ENCODE results near the gene DNAJC21.

Gene DNAJC21

GRCh38 chr5:34898258-34898895, 31.0 kb upstream of the DNAJC21 start:
- no peak overlapping the region for H3K4me2 ChIP-seq (ENCODE audit: low read depth, low read length, poor library complexity, severe bottlenecking)
- H2AFZ ChIP-seq (ENCODE audit: low read length), result no peak overlapping the region
- no peak overlapping the region for H3K9ac ChIP-seq (ENCODE audit: low read depth, low read length, poor library complexity, severe bottlenecking)
- H3K36me3 ChIP-seq (ENCODE audit: insufficient read depth, low read length), result no peaks in the 10 kb centered on the region
- no peaks in the 10 kb centered on the region for H3K9me3 ChIP-seq (ENCODE audit: insufficient read depth, low read depth, low read length)
- H3K9me2 ChIP-seq (replicated peaks; ENCODE audit: low read depth, low read length), result no peaks in the 10 kb centered on the region
- TF ChIP-seq, protein P1, sequence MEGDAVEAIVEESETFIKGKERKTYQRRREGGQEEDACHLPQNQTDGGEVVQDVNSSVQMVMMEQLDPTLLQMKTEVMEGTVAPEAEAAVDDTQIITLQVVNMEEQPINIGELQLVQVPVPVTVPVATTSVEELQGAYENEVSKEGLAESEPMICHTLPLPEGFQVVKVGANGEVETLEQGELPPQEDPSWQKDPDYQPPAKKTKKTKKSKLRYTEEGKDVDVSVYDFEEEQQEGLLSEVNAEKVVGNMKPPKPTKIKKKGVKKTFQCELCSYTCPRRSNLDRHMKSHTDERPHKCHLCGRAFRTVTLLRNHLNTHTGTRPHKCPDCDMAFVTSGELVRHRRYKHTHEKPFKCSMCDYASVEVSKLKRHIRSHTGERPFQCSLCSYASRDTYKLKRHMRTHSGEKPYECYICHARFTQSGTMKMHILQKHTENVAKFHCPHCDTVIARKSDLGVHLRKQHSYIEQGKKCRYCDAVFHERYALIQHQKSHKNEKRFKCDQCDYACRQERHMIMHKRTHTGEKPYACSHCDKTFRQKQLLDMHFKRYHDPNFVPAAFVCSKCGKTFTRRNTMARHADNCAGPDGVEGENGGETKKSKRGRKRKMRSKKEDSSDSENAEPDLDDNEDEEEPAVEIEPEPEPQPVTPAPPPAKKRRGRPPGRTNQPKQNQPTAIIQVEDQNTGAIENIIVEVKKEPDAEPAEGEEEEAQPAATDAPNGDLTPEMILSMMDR (conservative IDR thresholded peaks at IDR 0.05; ENCODE audit: low read length), result peak; percentile 96
- TF ChIP-seq EZH2phosphoT487 (IDR thresholded peaks at IDR 0.05; ENCODE audit: borderline replicate concordance), result no peak
- H3F3A ChIP-seq (ENCODE audit: low read depth), result no peaks in the 10 kb centered on the region
- H3K79me2 ChIP-seq (ENCODE audit: insufficient read depth, low read length), result no peaks in the 10 kb centered on the region
- H4K20me1 ChIP-seq (ENCODE audit: insufficient read depth, low read length, poor library complexity, severe bottlenecking), result no peaks in the 10 kb centered on the region
- peaks cover 3% of the 10 kb centered on the region for H3K4me1 ChIP-seq (ENCODE audit: insufficient read depth, low read length, poor library complexity, severe bottlenecking)
- H3K4me3 ChIP-seq (ENCODE audit: low read length, poor library complexity, severe bottlenecking), result no peak overlapping the region
- H3K27me3 ChIP-seq (ENCODE audit: insufficient read depth, low read length, poor library complexity, severe bottlenecking), result no peaks in the 10 kb centered on the region

GRCh38 chr5:34899066-34899465, 30.3 kb upstream of the DNAJC21 start:
- Histone ChIP-seq H3K36me3 (ENCODE audit: insufficient read depth, low read length) (no peaks in the 10 kb centered on the region), H3K4me2 (ENCODE audit: low read depth, low read length, poor library complexity, severe bottlenecking) (no peak overlapping the region), H4K20me1 (ENCODE audit: insufficient read depth, low read length, poor library complexity, severe bottlenecking) (no peaks in the 10 kb centered on the region), H3F3A (ENCODE audit: low read depth) (no peaks in the 10 kb centered on the region), H3K9ac (ENCODE audit: low read depth, low read length, poor library complexity, severe bottlenecking) (no peak overlapping the region), H3K4me1 (ENCODE audit: insufficient read depth, low read length, poor library complexity, severe bottlenecking) (peaks cover 3% of the 10 kb centered on the region), H3K27me3 (ENCODE audit: insufficient read depth, low read length, poor library complexity, severe bottlenecking) (no peaks in the 10 kb centered on the region), H3K79me2 (ENCODE audit: insufficient read depth, low read length) (no peaks in the 10 kb centered on the region), H2AFZ (ENCODE audit: low read length) (no peak overlapping the region), H3K4me3 (ENCODE audit: low read length, poor library complexity, severe bottlenecking) (no peak overlapping the region), H3K9me2 (replicated peaks; ENCODE audit: low read depth, low read length) (no peaks in the 10 kb centered on the region), H3K9me3 (ENCODE audit: insufficient read depth, low read depth, low read length) (no peaks in the 10 kb centered on the region)
- no peak for TF ChIP-seq EZH2phosphoT487 (IDR thresholded peaks at IDR 0.05; ENCODE audit: borderline replicate concordance)
- TF ChIP-seq, protein P1 (conservative IDR thresholded peaks at IDR 0.05; ENCODE audit: low read length), result no peak

GRCh38 chr5:34900652-34901051, 28.7 kb upstream of the DNAJC21 start:
- no peaks in the 10 kb centered on the region for H3K36me3 ChIP-seq (ENCODE audit: insufficient read depth, low read length)
- H3K4me1 ChIP-seq (ENCODE audit: insufficient read depth, low read length, poor library complexity, severe bottlenecking), result peaks cover 10% of the 10 kb centered on the region
- no peak for TF ChIP-seq EZH2phosphoT487 (IDR thresholded peaks at IDR 0.05; ENCODE audit: borderline replicate concordance)
- TF ChIP-seq, protein P1 (conservative IDR thresholded peaks at IDR 0.05; ENCODE audit: low read length), result no peak
- H3K4me2 ChIP-seq (ENCODE audit: low read depth, low read length, poor library complexity, severe bottlenecking), result no peak overlapping the region
- no peak overlapping the region for H3K4me3 ChIP-seq (ENCODE audit: low read length, poor library complexity, severe bottlenecking)
- H3K9me2 ChIP-seq (replicated peaks; ENCODE audit: low read depth, low read length), result no peaks in the 10 kb centered on the region
- H2AFZ ChIP-seq (ENCODE audit: low read length), result no peak overlapping the region
- H3K27me3 ChIP-seq (ENCODE audit: insufficient read depth, low read length, poor library complexity, severe bottlenecking), result no peaks in the 10 kb centered on the region
- no peaks in the 10 kb centered on the region for H4K20me1 ChIP-seq (ENCODE audit: insufficient read depth, low read length, poor library complexity, severe bottlenecking)
- H3K9me3 ChIP-seq (ENCODE audit: insufficient read depth, low read depth, low read length), result no peaks in the 10 kb centered on the region
- no peak overlapping the region for H3K9ac ChIP-seq (ENCODE audit: low read depth, low read length, poor library complexity, severe bottlenecking)
- no peaks in the 10 kb centered on the region for H3K79me2 ChIP-seq (ENCODE audit: insufficient read depth, low read length)
- no peaks in the 10 kb centered on the region for H3F3A ChIP-seq (ENCODE audit: low read depth)

All from Loucy (cell line).